Liver (tissue), 9 donors: ENCODE results near the gene SRC. TPM values are rescaled to one million over a fixed set of nuclear protein-coding genes. Genes with fewer than 3 reads are reported as not detected.

ENCODE experiments used
- DNase-seq: peaks from one replicate; pipeline ENCODE4 v3.0.0-alpha.2; 2017; ENCODE audit warnings: low spot score
- H3K27ac ChIP-seq, 2 donors: one replicate each; pipeline ENCODE4 v1.7.0; 2013; ENCODE audit warnings: inconsistent platforms in 2 of 2, low read length in 2 of 2, control low read depth in 1 of 2, low read depth in 1 of 2, mild to moderate bottlenecking in 1 of 2
- H3K27me3 ChIP-seq, 4 donors: one replicate each; pipeline versions ENCODE4 v1.6.1 to v1.7.0; 2013; ENCODE audit warnings: low read length in 3 of 4, inconsistent platforms in 1 of 4, mild to moderate bottlenecking in 1 of 4, moderate library complexity in 1 of 4; ENCODE audit not compliant: control insufficient read depth in 4 of 4, insufficient read depth in 4 of 4
- H3K36me3 ChIP-seq, 4 donors: one replicate each; pipeline versions ENCODE4 v1.6.1 to v1.7.0; 2013; ENCODE audit warnings: low read length in 3 of 4, mild to moderate bottlenecking in 3 of 4, low read depth in 1 of 4, moderate library complexity in 1 of 4; ENCODE audit not compliant: control insufficient read depth in 4 of 4, insufficient read depth in 3 of 4
- H3K4me1 ChIP-seq, 4 donors: one replicate each; pipeline versions ENCODE4 v1.6.1 to v1.7.0; 2013; ENCODE audit warnings: low read length in 3 of 4, mild to moderate bottlenecking in 3 of 4, moderate library complexity in 1 of 4; ENCODE audit not compliant: control insufficient read depth in 4 of 4, insufficient read depth in 4 of 4
- H3K4me3 ChIP-seq, 3 donors: one replicate each; pipeline versions ENCODE4 v1.6.1 to v1.7.0; 2013; ENCODE audit warnings: low read length in 3 of 3, control low read depth in 1 of 3, low read depth in 1 of 3, mild to moderate bottlenecking in 1 of 3
- H3K9ac ChIP-seq, 2 donors: one replicate each; pipeline ENCODE4 v1.7.0; 2013; ENCODE audit warnings: low read length in 2 of 2, mild to moderate bottlenecking in 2 of 2, moderate library complexity in 2 of 2, control low read depth in 1 of 2, low read depth in 1 of 2
- H3K9me3 ChIP-seq, 4 donors: one replicate each; pipeline versions ENCODE4 v1.6.1 to v1.7.0; 2013; ENCODE audit warnings: low read length in 3 of 4; ENCODE audit not compliant: control insufficient read depth in 4 of 4
- EGR1 ChIP-seq, 2 donors: IDR thresholded peaks; 2 replicates each; pipeline ENCODE4 v1.6.1; 2016 to 2018; ENCODE audit warnings: antibody characterized with exemption in 2 of 2, low read depth in 2 of 2
- FOXA1 ChIP-seq: IDR thresholded peaks from 2 replicates; pipeline ENCODE4 v1.6.1; 2016; ENCODE audit warnings: antibody characterized with exemption
- FOXA2 ChIP-seq: IDR thresholded peaks from 2 replicates; pipeline ENCODE4 v1.6.1; 2016; ENCODE audit warnings: antibody characterized with exemption
- GABPA ChIP-seq, 2 donors: IDR thresholded peaks in 1 of 2; conservative IDR thresholded peaks in 1 of 2; 2 replicates each; pipeline ENCODE4 v1.6.1; 2016; ENCODE audit warnings: antibody characterized with exemption in 2 of 2, mild to moderate bottlenecking in 1 of 2, moderate library complexity in 1 of 2
- HNF4A ChIP-seq, 2 donors: conservative IDR thresholded peaks; 2 replicates each; pipeline ENCODE4 v1.6.1; 2016; ENCODE audit warnings: antibody characterized with exemption in 2 of 2, mild to moderate bottlenecking in 2 of 2
- HNF4G ChIP-seq: IDR thresholded peaks from 2 replicates; pipeline ENCODE4 v1.6.1; 2016; ENCODE audit warnings: antibody characterized with exemption
- JUND ChIP-seq, 2 donors: IDR thresholded peaks; 2 replicates each; pipeline ENCODE4 v1.6.1; 2016; ENCODE audit warnings: antibody characterized with exemption in 2 of 2
- NR2F2 ChIP-seq: IDR thresholded peaks from 2 replicates; pipeline ENCODE4 v1.6.1; 2016; ENCODE audit warnings: antibody characterized with exemption
- RAD21 ChIP-seq, 2 donors: IDR thresholded peaks; 2 replicates each; pipeline ENCODE4 v1.6.1; 2016; ENCODE audit warnings: antibody characterized with exemption in 2 of 2, mild to moderate bottlenecking in 2 of 2
- RXRA ChIP-seq, 2 donors: IDR thresholded peaks; 2 replicates each; pipeline ENCODE4 v1.6.1; 2017 to 2018; ENCODE audit warnings: antibody characterized with exemption in 2 of 2, mild to moderate bottlenecking in 1 of 2
- SP1 ChIP-seq: IDR thresholded peaks from 2 replicates; pipeline ENCODE4 v1.6.1; 2018; ENCODE audit warnings: antibody characterized with exemption, mild to moderate bottlenecking
- TAF1 ChIP-seq: conservative IDR thresholded peaks from 2 replicates; pipeline ENCODE4 v1.6.1; 2016; ENCODE audit warnings: antibody characterized with exemption, mild to moderate bottlenecking
- YY1 ChIP-seq: IDR thresholded peaks from 2 replicates; pipeline ENCODE4 v1.6.1; 2016; ENCODE audit warnings: antibody characterized with exemption, mild to moderate bottlenecking
- WGBS: extraction: QIAGEN DNeasy Blood & Tissue Kit; methylation state at CpG from one replicate; pipeline ENCODE4 v1.1.7; 2013; 5-methylcytosine and 5-hydroxymethylcytosine counted together
- polyA plus RNA-seq, 2 donors: library from polyadenylated mRNA; stranded (reverse) in 1 of 2; unstranded in 1 of 2; fragments of 200-250 nt in 1 of 2; fragments of >200 nt in 1 of 2; fragmentation: Nextera tagmentation in 1 of 2; extraction: Ambion mirVana in 1 of 2; gene quantifications; one replicate each; pipeline versions ENCODE4 v1.2.1 to v1.2.3, GENCODE V29; 2013 to 2015
- total RNA-seq, 2 donors: library from RNA; depleted of rRNA; stranded (reverse); fragments of >200 nt; gene quantifications; one replicate each; pipeline ENCODE4 v1.2.3, GENCODE V29; 2014
- TF ChIP-seq, protein P1 (sequence below): IDR thresholded peaks from 2 replicates; pipeline ENCODE4 v1.6.1; 2016; ENCODE audit warnings: antibody characterized with exemption
- TF ChIP-seq, protein P2 (sequence below): IDR thresholded peaks from 2 replicates; pipeline ENCODE4 v1.6.1; 2016; ENCODE audit warnings: antibody characterized with exemption, mild to moderate bottlenecking
- TF ChIP-seq, protein P3 (sequence below): IDR thresholded peaks from 2 replicates; pipeline ENCODE4 v1.6.1; 2016; ENCODE audit warnings: antibody characterized with exemption
- TF ChIP-seq, protein P4 (sequence below): IDR thresholded peaks from 2 replicates; pipeline ENCODE4 v1.6.1; 2016; ENCODE audit warnings: antibody characterized with exemption
- donor health status: healthy.
- donor health status: healthy.
- donor health status: healthy.
- donor health status: healthy.
- donor health status: healthy.

Gene SRC
- total and polyA plus RNA-seq, 4 donors, result 3.3 to 21.2 (median 5.4) TPM

DNA sequence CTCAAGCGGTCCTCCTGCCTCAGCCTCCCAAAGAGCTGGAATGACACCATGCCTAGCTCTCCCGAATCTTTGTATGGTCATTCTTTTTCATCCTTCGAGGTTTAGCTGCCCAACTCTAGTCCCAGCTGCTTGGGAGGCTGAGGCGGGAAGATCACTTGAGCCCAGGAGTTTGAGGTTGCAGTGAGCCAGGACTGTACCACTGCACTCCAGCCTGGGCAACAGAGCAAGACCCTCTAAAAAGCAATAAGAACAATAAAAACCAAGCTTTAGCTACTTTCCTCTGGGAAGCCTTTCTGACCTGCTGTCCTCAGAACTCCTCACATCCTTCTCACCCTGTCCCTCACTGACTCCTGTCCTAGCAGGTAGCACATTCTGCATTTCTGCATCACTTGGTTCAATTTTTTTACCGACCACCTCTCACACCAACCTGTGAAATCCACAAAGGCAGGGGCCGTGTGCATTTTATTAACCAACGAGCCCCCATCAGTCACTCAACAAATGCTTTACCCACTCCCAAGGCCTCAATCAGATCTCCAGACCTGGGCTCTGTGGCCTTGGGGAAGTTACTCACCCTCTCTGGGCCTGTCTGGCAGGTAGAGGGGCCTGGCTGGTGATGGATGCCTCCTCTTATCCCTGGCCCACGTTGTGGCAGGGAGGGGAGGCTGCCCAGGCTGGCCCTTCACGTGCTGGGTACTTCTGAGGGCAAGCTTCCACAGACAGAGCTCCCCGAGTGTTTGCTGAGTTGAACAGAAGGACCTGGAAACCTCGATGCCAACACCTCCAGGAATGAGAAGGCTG lies 14.7 kb upstream of the SRC start:
- no peak overlapping the region for H3K27ac ChIP-seq
- H3K4me1 ChIP-seq, result peaks cover 0 to 4% (median 0%) of the 10 kb centered on the region in 4 donors
- TF ChIP-seq JUND (IDR thresholded peaks at IDR 0.05) (no peak), RAD21 (IDR thresholded peaks at IDR 0.05) (no peak), HNF4A (conservative IDR thresholded peaks at IDR 0.05) (no peak), YY1 (no peak), FOXA1 (no peak), GABPA (IDR thresholded peaks at IDR 0.05 in 1 of 2, conservative IDR thresholded peaks at IDR 0.05 in 1 of 2) (no peak), TAF1 (no peak), EGR1 (IDR thresholded peaks at IDR 0.05; ENCODE audit: low read depth in 2 of 2) (no peak), FOXA2 (no peak), NR2F2 (no peak), HNF4G (no peak), SP1 (no peak)
- TF ChIP-seq, protein P1, sequence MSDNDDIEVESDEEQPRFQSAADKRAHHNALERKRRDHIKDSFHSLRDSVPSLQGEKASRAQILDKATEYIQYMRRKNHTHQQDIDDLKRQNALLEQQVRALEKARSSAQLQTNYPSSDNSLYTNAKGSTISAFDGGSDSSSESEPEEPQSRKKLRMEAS, result no peak
- TF ChIP-seq, protein P2, sequence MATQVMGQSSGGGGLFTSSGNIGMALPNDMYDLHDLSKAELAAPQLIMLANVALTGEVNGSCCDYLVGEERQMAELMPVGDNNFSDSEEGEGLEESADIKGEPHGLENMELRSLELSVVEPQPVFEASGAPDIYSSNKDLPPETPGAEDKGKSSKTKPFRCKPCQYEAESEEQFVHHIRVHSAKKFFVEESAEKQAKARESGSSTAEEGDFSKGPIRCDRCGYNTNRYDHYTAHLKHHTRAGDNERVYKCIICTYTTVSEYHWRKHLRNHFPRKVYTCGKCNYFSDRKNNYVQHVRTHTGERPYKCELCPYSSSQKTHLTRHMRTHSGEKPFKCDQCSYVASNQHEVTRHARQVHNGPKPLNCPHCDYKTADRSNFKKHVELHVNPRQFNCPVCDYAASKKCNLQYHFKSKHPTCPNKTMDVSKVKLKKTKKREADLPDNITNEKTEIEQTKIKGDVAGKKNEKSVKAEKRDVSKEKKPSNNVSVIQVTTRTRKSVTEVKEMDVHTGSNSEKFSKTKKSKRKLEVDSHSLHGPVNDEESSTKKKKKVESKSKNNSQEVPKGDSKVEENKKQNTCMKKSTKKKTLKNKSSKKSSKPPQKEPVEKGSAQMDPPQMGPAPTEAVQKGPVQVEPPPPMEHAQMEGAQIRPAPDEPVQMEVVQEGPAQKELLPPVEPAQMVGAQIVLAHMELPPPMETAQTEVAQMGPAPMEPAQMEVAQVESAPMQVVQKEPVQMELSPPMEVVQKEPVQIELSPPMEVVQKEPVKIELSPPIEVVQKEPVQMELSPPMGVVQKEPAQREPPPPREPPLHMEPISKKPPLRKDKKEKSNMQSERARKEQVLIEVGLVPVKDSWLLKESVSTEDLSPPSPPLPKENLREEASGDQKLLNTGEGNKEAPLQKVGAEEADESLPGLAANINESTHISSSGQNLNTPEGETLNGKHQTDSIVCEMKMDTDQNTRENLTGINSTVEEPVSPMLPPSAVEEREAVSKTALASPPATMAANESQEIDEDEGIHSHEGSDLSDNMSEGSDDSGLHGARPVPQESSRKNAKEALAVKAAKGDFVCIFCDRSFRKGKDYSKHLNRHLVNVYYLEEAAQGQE, result no peak
- TF ChIP-seq, protein P3, sequence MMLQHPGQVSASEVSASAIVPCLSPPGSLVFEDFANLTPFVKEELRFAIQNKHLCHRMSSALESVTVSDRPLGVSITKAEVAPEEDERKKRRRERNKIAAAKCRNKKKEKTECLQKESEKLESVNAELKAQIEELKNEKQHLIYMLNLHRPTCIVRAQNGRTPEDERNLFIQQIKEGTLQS, result no peak
- TF ChIP-seq, protein P4, sequence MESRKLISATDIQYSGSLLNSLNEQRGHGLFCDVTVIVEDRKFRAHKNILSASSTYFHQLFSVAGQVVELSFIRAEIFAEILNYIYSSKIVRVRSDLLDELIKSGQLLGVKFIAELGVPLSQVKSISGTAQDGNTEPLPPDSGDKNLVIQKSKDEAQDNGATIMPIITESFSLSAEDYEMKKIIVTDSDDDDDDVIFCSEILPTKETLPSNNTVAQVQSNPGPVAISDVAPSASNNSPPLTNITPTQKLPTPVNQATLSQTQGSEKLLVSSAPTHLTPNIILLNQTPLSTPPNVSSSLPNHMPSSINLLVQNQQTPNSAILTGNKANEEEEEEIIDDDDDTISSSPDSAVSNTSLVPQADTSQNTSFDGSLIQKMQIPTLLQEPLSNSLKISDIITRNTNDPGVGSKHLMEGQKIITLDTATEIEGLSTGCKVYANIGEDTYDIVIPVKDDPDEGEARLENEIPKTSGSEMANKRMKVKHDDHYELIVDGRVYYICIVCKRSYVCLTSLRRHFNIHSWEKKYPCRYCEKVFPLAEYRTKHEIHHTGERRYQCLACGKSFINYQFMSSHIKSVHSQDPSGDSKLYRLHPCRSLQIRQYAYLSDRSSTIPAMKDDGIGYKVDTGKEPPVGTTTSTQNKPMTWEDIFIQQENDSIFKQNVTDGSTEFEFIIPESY, result no peak
- DNase-seq, result no peak
- no peaks in the 10 kb centered on the region for H3K27me3 ChIP-seq
- H3K36me3 ChIP-seq, result no peaks in the 10 kb centered on the region
- 83% methylated on average over 11 of the region's 11 CpGs for WGBS
- no peak overlapping the region for H3K4me3 ChIP-seq
- H3K9me3 ChIP-seq, result no peaks in the 10 kb centered on the region
- H3K9ac ChIP-seq, result no peak overlapping the region

DNA sequence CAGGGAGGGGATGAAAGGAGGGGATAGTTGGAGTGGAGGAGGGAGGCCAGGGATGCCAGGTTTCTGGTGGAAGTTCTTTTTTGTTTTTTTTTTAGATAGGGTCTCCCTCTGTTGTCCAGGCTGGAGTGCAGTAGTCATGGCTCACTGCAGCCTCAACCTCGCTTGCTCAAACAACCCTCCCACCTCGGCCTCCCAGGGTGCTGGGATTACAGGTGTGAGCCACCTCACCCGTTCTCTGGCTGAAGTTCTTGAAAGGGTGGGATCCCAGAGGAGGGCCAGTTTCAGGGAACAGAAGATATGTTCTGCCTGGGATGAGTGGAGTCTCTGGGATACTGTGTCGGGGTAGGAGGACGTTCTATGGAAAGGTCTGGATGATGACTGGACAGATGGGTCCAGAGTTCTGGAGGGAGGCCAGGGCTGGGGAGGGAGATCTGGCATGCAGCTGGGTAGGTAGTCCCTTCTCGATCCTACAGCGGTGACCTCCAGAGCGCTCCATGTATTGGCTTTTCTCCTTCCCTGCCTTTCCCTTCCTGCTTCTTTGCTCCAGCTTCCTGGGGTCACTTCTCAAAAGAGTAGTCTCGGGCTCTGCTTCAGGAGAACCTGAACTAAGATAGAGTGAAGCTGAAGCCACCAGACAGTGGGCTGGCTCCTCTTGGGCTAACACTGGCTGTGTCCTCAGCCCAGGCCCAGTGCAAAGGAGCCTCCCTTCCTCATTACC lies 12.7 kb upstream of the SRC start:
- H3K36me3 ChIP-seq, result no peaks in the 10 kb centered on the region
- H3K27ac ChIP-seq, result no peak overlapping the region
- no peaks in the 10 kb centered on the region for H3K9me3 ChIP-seq
- no peak overlapping the region for H3K9ac ChIP-seq
- no peak overlapping the region for H3K4me3 ChIP-seq
- no peaks in the 10 kb centered on the region for H3K27me3 ChIP-seq
- 86% methylated on average over 9 of the region's 9 CpGs for WGBS
- no peak for DNase-seq
- peaks cover 0 to 4% (median 0%) of the 10 kb centered on the region in 4 donors for H3K4me1 ChIP-seq
- TF ChIP-seq JUND (IDR thresholded peaks at IDR 0.05) (no peak), FOXA2 (no peak), RXRA (IDR thresholded peaks at IDR 0.05) (no peak), SP1 (no peak), TAF1 (no peak), GABPA (IDR thresholded peaks at IDR 0.05 in 1 of 2, conservative IDR thresholded peaks at IDR 0.05 in 1 of 2) (no peak), NR2F2 (no peak), YY1 (no peak), HNF4G (no peak), HNF4A (conservative IDR thresholded peaks at IDR 0.05) (no peak), FOXA1 (no peak)
- TF ChIP-seq, protein P3, result no peak
- TF ChIP-seq, protein P2, result no peak
- TF ChIP-seq, protein P1, result no peak
